SK-MEL-5 (cell line): ENCODE data around the gene PTPRD. TPM values are rescaled to one million over a fixed set of nuclear protein-coding genes. Genes with fewer than 3 reads are reported as not detected.
A peak's percentile ranks its signal among the peaks of the same experiment; 100 is the strongest.

Source experiments
- DNase-seq: peaks from one replicate; pipeline ENCODE4 v3.0.0-alpha.2; 2016; ENCODE audit warnings: low read depth, low spot score
- in situ Hi-C: cut with HindIII; loops from 2 replicates; pipeline ENCODE4 v1.10.0; 2016; ENCODE audit warnings: low sequenced_read_pairs, high pct_unique_total_duplicates, low pct_unique_long_range_greater_than_20kb
- total RNA-seq: library from RNA; depleted of rRNA; stranded (reverse); fragments of >200 nt; shearing (Covaris generic); gene quantifications from 2 replicates; pipeline ENCODE4 v1.2.3, GENCODE V29; 2014

PTPRD gene
- total RNA-seq, 1 experiment from 2014 or later, result 2.1 TPM

DNA sequence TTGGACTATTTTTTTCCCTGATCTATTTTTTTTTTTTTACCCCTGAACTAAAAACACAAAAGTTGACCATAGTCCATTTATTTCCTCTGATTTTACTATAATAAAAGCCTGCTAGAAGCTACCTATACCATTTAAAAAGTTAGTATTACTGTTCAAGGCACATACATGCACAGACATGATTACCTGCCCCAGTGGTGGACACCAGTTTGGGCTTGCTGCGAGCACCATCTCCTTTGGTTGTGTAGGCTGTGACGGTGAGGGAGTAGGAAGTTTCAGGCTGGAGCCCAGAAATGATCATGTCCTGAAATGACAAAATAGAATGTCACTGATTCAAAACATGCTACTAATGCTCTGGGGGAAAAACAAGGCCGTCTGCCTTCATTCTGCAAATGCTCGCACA lies 2120.1 kb downstream of the PTPRD start:
- in situ Hi-C loops, result no loop called here

DNA sequence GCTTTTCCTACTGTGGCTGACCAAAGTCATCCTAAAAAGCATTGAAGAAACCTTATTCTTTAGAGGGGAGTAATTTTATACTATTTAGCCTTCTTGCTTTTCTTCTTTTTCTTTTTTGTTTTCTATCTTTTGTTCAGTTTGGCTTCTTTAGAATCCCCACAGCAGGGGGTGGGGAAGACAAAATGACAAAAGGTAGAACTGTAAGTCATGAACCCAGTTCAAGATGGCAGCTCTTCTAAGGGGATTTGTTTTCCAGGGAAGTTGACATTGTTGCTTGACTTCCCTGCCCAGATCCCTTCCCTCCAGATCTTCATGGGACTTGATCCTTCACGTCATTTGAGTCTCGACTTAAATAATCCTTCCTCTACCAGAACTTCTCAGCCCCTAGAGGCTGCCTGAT lies 2120.8 kb downstream of the PTPRD start:
- in situ Hi-C loops, result no loop called here

More for the DNA sequence above, 2120.1 kb downstream of the PTPRD start:
- no peak for DNase-seq

DNA sequence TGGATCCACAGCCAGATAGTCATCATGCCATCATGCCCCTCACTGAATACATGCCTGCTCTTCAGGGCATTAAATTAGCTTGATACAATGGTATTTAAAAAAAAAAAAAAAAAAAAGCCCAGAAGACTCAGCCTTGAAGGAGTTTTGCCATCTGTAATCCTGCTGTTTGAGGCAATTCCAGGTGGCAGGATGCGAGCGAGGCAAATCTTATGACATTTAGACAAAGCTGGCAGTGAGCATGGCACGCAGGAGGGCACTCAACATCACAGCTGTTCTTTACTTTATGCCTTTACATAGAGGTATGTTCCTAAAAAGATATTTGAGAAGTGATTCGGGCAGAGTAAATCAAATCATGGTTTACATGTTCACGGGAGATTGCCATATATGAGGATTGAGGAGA lies 2121.2 kb downstream of the PTPRD start:
- in situ Hi-C loops, result no loop called here
- no peak for DNase-seq

More for the DNA sequence above, 2120.8 kb downstream of the PTPRD start:
- DNase-seq, result no peak

DNA sequence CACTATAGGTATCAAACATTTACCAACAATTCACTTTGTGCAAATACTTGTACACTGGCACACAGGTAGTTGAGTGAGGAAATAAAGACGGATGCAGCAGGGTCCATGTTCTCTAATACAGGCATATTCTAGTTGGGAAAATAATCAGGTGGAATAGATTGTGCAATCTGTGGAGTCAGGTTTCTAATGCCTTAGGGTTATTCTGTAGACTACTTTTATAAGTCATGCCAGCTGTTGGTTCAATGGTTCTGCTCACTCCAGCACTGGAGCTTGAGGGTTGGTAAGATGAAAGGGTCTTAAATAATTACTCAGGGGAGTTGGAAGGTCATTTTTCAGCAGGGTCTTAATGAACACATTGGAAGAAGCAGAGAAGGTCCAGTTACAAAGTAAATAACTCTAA lies 2123.0 kb downstream of the PTPRD start:
- DNase-seq, result no peak
- in situ Hi-C loops, result no loop called here

DNA sequence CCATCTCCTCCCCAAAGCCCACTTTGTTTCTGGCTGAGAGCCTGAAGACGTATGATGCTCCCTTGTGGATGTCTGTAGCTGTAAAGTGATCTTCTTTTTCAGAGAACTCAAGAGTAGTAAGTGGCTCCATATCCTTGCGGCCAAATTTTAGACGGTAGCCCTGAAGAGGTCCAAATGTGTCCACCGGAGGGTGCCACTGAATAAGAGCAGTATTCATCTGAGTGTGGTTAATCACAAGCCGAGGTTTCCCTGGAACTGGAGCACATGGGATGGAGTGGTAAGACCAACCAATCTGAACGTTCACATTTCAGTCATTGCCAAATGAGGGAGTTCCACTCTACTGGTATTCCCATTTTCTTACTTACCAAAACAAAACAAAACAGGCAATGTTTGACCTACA lies 2126.7 kb downstream of the PTPRD start:
- DNase-seq, result peak; percentile 77
- in situ Hi-C loops, result no loop called here

DNA sequence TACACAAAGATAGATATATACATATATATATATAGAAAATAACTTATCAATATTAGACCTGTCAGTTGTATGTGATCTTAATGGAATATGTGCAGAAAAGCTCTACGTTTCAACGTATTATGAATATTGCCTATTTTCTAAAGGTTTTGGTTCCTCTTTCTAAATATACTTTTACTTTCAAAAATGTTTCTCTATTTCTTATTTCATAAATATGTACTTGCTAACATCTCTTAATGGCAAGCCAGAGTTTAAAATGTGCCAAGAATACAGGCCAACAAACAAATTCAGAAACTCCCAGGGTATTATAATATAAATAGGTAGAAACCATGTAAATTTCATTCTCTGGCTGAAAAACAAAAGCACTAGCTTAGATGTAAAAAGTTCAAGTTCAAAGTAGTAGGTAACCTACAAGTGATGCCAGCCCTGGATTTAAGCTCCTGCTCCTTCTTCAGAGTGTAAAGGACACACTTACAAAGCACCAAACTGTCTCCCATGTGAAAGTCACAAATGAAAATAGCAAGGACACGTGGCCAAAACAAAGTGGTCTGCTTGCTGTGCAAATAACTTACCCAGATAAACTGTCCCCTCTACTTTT lies 2128.1 kb downstream of the PTPRD start:
- in situ Hi-C loops, result no loop called here
- DNase-seq, result no peak

DNA sequence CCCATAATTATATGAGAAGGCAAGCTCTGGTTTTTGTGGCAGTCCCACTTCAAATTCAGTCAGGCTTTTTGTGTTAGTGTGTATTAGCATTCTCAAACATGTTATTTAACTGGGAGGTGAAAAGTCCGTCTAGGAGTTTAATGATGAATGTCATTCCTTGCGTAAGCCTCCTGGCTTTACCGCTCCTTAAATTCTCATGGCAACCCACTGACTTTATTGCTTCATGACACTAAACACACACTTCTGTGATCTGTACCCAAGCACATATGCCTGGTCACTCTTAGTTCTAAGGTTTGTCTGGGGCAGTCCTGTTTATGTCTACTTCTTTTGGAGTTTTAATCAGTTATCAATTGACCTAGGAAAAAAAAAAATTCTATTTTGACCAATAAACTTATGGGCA lies 2135.4 kb downstream of the PTPRD start:
- DNase-seq, result no peak
- in situ Hi-C loops, result no loop called here

DNA sequence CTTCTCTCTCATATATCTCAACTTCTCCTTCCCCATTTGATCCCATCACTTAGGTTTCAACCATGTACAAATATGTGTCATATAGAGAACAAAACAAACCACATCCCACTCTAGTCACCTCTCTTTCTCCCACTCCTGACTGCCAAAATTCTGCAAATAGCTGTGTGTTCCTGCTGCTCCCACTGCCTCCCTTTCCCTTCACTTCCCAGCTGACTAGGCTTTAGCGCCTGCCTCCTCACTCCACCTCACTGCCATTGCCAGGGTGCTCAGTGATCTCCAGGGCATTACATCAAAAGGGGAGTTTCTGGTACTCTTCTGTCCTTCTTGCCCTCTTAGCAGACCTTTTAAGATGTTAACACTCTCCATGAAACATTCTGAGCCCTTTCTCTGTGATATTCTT lies 2137.9 kb downstream of the PTPRD start:
- in situ Hi-C loops, result no loop called here
- no peak for DNase-seq

DNA sequence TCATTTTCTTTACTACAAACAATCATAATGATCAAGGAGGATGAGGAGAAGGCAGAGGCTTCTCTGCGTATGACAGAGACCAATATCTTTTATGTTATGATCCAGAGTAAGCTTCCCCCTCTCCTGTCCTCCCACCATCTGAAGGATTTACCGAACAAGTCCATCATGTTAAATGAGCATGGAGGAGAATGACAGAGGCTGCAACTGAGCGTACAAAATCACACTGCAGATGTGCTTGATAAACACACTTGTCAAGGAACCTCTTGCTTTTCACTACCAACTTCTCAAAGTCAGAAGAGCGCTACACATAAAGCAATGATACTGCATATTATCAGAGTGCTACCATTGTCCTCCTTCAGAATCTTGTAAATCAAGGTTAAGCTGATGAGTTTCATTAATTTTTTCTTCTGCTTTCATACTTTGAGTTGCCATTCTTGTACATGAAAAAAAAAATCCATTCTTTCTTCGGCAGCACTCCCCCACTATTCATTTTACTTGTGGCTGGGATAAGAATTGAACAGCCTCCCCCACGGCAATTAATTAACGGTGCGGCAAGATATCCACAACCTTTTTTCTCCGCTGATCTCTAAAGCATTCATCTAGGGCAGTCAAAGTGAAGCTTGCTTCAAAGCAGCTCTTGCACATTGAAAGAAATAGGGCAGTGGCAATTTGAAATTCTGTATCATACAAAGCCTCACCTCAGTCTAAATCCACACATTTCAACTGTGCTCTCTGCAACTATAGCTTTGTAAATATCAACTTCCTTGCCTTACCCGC lies 2139.4 kb downstream of the PTPRD start:
- no peak for DNase-seq
- in situ Hi-C loops, result no loop called here

DNA sequence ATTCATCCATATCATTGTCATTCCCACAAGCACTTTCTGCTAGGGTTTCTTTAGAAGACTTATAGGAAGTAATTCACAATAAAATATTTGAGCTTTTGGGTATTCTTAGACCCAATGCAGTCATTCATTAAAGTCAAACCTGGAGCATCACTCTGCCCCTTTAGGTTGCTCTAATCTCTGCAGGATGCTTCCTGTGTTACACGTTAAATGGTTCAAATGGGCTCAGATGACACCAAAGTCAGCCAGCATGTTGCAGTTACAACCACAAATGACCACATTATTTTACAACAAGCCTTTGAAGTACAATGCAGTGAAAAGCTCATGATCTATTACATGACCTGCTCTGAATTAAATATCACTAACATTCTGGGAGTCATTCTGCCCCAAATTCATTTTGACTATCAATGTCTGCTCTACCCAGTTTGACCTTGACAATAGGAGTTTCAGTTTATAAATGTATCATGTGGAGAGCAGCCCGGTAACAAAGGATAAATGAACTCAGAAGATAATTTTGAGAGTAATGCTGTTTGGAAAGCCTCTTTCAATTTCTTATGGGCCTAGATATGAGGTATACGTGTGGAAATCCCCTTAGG lies 2144.7 kb downstream of the PTPRD start:
- DNase-seq, result no peak
- in situ Hi-C loops, result no loop called here

DNA sequence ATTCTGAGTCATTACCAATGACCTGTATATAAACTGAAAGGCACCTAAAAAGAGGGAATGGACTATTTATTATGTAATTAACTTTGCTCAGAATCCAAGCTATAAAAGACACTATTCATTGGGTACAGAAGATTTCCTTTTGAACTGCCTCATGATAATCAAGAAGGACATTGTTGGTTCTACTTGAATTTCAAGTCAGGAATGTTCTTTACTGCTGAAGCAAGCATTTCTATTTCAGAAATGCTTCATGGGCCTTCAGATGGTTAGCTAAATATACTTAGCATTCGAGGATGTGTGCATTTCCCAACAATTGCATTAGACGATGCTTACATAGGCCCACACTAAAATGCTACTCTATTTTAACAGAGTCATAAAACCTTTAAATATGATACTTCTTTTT lies 2155.0 kb downstream of the PTPRD start:
- DNase-seq, result peak; percentile 15
- in situ Hi-C loops, result no loop called here

DNA sequence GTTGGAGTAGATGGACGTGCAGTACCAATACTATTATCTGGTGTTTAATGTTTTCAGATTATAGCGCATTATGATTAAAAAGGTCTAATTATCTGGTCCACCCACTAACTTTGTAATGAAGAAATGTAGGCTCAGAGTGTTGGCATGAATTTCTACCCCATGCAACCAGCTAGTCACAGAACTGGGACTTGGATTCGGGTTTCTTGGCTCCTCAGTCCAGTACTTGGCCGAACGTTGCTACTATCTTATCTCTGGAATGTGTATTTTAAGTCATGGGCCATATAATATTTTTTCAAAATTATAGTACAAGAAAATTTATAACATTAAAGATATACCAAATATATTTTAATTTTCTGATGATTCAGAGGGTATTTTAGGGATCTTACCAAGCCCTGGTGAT lies 2155.7 kb downstream of the PTPRD start:
- no peak for DNase-seq
- in situ Hi-C loops, result no loop called here

DNA sequence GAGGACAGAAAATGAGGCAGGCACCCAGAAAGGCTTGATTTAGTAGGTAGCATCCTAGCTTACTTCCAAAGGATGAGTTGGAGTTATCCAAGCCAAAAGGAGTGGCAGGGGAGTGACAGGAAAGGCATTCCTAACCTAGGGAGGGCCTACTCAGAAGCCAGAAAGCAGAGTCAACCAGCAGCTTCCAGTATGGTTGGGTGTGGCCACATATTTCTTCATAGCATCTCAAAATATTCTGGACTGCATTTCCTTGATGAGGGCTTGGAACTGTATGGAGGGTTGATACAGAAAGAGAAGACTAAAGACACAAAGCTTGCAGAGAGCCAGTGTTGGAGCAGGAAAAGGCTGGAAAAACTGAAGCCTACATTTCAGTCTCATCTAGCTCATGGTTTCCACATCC lies 2156.5 kb downstream of the PTPRD start:
- in situ Hi-C loops, result no loop called here

DNA sequence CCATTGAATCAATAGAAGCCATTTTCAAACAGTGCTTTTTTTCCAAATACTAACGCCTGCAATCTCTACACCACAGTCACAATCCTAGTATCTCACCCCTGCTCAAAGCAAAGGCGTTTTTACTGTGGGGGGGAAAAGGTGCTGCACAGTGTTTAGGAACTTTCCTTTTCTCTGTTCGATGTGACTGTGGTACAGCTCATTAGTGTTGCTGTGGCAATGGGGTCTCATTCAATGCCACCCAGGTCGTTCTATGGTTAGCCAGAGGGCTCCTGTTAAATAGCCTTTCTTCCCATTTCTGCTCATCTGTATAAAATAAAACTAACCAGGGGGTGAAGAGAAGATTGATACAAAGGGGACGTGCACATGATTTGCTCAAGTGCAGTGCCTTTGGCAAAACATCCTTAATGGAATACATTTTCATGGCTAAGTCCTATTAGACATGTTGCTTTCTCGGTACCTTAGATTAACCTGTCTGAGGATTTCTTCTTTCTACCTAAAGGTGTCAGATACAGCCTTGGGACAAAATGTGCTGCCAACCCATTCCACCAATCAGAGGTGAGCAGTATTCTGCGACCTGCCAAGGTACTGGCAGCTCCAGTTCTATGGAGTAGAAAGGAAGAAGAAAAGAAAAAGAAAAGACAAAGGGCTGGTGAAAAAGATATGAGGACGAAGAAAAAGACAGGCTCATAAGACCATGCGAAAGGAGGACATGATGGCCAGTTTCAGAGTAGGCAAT lies 2161.8 kb downstream of the PTPRD start:
- in situ Hi-C loops, result no loop called here
- no peak for DNase-seq

More for the DNA sequence above, 2156.5 kb downstream of the PTPRD start:
- DNase-seq, result no peak

DNA sequence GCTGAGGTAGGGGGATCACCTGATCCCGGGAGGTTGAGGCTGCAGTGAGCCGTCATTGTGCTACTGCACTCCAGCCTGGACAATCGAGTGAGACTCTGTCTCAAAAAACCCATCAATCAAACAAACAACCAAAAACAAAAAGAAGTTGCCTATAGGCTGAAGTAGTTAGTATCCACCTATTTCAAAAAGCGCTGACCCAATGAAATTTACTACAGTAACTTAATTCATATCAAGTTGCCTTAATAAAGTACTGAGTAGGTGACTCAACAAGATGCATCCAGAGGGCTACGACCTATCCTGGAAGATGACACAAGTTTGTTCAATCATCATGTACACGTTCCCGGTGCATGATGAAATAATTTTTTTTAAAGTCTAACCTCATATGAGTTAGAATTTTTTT lies 2164.6 kb downstream of the PTPRD start:
- in situ Hi-C loops, result no loop called here

DNA sequence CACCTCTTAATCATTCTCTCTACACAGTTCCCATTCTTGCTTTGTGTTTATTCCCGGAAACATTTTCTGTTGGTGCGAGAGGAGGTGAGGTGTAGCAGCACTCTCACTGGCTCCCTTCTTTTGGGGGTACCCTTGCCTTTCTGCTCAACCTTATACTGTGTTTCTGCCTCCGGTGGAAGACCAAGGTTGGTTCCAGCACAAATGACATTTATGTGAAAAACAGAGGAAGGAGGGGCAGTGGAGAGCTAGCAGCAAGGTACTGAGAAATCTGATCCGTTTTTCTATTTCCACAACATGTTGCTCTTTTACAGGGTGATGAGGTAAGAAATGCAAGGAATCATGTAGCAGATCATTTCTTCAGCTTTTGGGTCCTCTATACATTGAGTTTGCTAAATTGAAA lies 2165.2 kb downstream of the PTPRD start:
- no peak for DNase-seq
- in situ Hi-C loops, result no loop called here

More for the DNA sequence above, 2164.6 kb downstream of the PTPRD start:
- no peak for DNase-seq

DNA sequence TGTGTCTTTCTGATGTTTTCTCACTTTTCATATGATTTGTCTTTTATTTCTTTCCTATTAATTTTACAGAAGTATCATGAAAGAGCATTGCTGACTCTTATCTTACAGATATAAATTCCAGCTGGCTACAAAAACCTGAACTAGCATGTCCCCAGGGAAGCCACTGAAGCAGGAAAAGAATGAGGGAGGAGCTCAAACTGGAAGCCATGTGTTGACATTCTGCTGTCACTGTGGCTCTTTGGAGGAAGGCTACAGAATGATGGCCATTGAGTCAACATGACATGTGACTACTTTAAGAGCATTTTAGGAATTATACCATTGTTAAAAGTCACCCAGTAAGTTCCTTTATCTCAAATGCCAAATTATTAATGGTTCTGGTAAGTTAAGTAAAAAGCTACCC lies 2174.9 kb downstream of the PTPRD start:
- DNase-seq, result no peak
- in situ Hi-C loops, result no loop called here

DNA sequence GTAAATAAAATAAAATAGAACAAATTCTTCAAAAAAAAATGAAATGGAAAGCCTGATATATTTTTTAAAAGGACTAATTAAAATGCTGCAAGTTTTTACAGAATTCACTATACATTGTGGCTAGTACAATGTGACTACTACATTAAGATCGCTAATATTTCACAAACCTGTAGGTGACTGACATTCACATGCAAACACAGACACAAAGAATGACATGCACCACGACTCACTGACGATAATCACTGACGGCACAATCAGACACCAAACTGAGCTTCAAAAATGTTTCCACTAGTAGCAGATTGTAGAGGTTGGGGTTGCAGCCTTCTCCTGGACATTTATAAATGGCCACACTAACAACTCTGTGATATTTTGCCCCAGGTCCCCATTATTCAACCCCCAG lies 2175.5 kb downstream of the PTPRD start:
- in situ Hi-C loops, result no loop called here
- DNase-seq, result no peak
